Testis (tissue), 2 donors: Measurements from ENCODE around the gene ARG1.

Source experiments
- POLR2A ChIP-seq: fragments of 450-650 bp; IDR thresholded peaks from one replicate; pipeline ENCODE4 v1.6.1; 2017; ENCODE audit warnings: antibody characterized with exemption, mild to moderate bottlenecking, moderate library complexity
- TF ChIP-seq, protein P1 (sequence below), 3 experiments: fragments of 450-650 bp in 2 of 3; fragments of 200-600 bp in 1 of 3; sonication (generic) in 1 of 3; IDR thresholded peaks; one replicate each; pipeline ENCODE4 v1.5.1; 2016 to 2019; ENCODE audit warnings: antibody characterized with exemption in 3 of 3, mild to moderate bottlenecking in 2 of 3, moderate library complexity in 1 of 3

DNA sequence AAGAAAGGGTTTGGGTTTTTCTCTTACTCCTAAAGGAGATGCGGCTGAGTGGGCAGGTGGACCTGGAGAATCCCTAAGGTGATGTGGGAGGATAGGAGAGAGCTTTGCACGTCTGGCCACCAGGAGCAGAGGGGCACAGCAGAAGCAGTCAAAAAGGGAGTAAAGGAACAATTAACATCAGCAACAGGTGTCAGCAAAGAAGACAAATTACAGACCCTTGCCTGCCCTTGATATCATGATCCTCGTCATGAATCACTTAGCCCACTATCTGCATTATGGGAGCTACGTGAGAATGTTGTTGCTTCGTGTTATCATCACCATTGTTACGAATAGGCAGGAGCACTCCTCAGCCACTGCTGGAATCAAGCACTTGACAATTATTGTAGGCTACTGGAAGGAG lies 25.5 kb upstream of the ARG1 start:
- TF ChIP-seq, protein P1, sequence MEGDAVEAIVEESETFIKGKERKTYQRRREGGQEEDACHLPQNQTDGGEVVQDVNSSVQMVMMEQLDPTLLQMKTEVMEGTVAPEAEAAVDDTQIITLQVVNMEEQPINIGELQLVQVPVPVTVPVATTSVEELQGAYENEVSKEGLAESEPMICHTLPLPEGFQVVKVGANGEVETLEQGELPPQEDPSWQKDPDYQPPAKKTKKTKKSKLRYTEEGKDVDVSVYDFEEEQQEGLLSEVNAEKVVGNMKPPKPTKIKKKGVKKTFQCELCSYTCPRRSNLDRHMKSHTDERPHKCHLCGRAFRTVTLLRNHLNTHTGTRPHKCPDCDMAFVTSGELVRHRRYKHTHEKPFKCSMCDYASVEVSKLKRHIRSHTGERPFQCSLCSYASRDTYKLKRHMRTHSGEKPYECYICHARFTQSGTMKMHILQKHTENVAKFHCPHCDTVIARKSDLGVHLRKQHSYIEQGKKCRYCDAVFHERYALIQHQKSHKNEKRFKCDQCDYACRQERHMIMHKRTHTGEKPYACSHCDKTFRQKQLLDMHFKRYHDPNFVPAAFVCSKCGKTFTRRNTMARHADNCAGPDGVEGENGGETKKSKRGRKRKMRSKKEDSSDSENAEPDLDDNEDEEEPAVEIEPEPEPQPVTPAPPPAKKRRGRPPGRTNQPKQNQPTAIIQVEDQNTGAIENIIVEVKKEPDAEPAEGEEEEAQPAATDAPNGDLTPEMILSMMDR (IDR thresholded peaks at IDR 0.05) = no peak
- no peak for TF ChIP-seq POLR2A
